DMS53 treated with DMSO at 0.1 percent for 48 hours (cell line): ENCODE results near the gene DELE1.
"Not testable (repeated sequence)": the region's sequence is repeated elsewhere in the genome, so short reads cannot be mapped to it uniquely, and the experiment has no call there.

Experiments
- DNase-seq: peaks from one replicate; lab custom pipeline; 2025; ENCODE audit not compliant: unreplicated experiment; lab: John Stamatoyannopoulos, UW

The DELE1 gene

DNA sequence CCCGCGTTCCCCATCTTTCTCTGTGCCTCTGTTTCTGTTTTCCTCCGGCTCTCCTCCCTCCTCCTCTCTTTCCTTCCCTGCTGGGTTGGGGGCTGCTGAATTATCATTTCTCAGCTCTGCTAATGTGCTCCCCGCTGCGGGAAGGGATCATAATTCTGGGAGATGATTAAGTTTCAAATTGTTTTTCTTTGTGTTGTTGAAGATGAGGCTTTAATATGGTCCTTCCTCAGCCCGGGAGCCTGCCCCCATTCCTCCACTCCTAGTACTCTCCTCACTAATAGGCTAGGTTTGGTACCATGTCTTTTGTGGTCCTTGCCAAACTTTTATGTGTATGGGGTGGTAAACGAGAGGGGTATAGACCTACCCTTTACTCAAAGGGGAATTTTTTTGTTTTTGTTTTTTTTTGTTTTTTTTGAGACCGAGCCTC, 39.8 kb upstream of the DELE1 start:
- DNase-seq = no peak

DNA sequence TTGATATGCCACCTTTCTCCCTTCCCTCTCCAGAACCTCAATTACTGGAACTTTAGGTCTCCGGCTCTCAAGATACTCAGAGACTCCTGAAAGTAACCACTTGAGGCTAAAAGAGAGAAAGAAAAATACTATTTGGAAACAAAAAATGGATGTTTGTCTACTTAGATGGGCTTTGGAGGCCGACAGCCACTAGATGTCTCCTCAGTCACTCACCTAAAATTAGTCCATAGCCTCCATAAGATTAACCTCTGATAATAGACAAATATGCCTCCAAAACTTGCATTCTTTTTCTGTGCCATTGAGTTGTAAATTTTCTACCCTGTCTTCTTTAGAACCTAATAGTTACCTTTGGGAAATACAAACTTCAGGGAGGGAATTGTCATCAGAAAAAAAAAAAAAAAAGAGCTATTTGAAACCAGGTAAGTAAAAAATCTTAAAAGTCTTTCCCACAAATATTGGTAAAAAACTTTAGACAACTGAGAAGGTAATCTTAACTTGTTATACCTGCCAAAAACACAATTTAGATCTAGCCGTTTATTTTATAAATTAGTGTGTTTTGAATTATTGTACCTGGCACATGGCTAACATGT, 34.3 kb upstream of the DELE1 start:
- no peak for DNase-seq

DNA sequence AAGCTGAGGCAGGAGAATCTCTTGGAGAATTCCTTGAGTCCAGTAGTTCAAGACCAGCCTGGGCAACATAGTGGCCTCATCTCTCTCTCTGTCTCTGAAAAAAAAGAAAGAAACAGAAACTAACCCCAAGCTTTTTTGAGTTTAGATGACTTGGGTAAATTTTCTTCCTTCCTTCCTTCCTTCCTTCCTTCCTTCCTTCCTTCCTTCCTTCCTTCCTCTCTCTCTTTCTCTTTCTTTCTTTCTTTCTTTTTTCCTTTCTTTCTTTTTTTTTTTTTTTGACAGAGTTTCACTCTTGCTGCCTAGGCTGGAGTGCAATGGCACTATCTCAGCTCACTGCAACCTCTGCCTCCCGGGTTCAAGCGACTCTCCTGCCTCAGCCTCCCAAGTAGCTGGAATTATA, 33.2 kb upstream of the DELE1 start:
- not testable (repeated sequence) for DNase-seq

DNA sequence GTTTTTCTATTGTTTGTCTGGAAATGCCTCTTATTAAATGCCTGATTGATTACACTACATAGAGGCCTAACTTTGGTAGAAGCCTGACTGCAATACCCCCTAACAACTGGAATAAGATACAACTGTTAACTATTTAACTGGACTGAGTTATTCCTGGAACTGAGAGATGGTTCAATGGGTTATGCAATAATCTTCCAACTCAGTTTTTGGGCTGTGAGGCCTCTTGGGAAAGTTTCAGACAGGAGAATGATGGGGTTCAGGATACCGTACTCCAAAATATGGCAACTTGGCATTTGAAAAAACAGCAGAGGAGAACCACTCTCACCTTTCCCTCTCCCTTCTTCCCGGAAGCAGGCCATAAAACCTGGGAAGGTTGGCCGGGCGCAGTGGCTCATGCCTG, 26.2 kb upstream of the DELE1 start:
- DNase-seq = no peak

DNA sequence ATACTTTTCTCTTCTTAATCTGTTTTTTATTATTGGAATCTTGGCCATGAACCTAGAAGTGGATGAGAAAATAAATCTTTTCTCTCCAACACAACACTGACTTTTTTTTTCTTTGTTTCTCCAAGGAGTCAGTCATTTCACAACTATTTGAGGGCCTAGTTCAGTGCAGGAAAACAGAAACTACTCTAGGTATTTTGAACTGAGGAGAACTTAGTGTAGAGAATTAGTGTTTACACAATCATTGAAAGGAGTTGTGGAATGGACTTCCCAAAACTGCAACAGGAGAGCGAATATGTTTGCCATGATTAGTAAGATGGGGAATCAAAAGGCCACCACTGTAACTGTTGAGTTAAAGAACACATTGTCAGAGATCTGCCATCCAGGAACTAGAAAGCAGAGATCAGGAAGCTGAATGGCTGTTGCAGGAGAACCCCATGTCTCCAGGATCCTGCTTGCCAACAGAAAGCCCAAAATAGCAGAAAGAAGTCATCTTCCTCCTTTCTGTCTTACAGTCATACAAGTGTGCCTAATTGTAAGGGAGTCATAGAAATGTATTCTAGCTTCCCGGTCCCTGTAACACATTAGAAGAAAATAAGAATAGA, 25.1 kb upstream of the DELE1 start:
- DNase-seq = no peak

DNA sequence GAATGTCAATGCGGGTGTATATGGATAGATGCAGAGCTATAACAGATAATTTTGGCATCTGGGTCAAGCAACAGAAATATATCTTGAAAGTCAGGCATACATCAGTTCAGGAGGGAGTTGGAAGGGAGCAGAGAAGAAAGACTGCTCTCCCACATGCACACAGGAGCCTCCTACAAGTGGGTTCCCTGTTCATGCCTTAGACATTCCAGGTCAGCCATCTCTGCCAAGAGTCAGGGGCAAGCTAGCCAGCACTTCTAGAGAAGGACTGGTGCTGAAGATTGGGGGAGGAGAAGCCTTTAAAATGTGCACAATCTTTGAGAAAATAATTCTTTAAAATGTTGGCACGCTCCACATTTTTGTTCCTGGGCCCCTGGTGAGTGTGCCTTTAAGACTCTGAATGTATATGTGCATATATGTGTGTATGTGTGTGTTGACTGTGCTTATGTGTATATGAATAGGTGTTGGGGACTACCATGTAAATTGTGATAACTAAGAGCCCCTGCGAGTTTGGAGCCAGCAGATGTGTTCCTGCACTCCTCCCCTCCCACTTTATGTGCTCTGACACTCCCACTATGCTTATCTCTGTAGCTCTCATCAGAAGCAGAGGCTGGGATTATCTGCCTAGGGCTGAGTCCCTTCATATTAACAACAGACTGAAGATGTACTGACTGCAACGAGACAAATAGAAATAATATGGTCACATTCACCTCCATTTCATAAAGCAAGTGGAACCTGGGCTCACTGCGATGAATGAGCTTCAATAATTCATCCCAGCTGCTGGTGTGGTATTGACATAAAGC, 21.5 kb upstream of the DELE1 start:
- no peak for DNase-seq

DNA sequence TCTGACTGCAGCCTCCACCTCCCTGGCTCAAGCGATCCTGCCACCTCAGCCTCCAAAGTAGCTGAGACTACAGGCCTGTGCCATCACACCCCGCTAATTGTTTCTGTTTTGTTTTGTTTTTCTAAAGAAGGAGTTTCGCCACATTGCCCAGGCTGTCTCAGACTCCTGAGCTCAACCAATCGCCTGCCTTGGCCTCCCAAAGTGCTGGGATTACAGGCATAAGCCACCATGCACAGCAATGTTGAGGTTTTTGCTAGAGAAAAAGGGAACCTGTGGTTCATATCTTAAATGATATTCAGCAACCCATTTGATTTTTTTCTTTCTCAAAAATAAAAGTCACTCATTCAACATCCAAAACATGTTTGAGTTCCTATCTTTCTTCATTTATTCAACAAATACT, 20.4 kb upstream of the DELE1 start:
- DNase-seq = no peak

DNA sequence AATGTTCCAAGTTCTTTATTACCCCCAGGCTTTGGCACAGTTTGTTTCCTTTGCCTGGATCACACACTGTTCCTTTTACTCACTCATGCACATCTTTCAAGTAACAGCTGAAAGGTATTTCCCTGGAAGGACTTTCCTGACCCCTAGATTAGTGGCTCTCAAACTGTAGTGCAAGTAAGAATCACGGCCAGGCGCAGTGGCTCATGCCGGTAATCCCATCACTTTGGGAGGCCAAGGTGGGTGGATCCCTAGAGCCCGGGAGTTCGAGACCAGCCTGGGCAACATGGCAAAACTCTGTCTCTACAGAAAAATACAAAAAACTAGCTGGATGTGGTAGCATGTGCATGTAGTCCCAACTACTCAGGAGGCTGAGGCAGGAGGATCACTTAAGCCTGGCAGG, 19.1 kb upstream of the DELE1 start:
- no peak for DNase-seq

DNA sequence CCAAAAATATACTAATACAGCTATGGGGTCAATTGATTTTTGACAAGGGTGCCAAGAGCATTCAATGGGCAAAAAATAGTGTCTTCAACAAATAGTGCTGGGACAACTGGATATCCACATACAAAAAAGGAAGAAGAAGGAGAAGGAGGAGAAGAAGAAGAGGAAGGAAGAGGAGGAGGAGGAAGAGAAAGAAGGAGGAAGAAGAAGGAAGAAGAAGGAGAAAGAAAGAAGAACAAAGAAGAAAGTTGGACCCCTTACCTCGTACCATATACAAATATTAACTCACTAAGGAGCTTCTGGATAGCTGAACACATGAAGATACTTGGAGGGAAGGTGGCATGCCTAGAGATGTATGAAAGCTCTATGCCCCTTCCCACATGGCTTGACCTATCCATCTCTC, 17.2 kb upstream of the DELE1 start:
- DNase-seq = no peak

DNA sequence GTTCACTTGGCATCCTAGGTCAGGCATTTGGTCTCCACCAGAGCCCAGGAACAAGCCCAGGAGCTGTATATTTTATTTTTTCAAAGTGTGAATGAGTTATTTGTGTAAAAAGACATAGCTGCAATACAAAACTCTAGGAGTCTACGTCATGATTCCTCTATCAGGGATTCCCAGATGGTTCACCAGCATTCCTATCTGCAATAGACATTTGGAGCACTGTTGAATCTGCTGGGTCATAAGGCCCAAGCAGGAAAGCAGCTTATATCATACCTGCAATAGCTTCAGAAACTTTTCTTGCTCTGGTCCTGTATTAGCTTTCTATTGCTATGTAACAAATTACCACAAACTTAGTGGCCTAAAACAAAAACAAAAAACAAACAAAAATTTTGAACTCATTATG, 16.7 kb upstream of the DELE1 start:
- no peak for DNase-seq

DNA sequence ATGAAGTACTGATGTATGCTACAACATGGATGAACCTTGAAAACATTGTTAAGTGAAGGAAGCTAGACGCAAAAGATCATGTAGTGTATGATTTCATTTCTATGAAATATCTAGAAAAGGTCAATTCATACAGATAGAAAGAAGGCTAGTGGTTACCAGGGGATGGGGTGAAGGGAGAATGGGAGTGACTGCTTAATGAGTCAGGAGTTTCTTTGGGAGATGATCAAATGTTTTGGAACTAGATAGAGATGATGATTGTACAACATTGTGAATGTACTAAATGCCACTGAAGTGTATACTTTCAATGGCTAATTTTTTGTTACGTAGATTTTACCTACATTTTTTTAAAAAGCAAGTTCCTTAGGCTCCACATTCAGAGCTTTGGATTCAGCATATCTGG, 14.9 kb upstream of the DELE1 start:
- DNase-seq = no peak

DNA sequence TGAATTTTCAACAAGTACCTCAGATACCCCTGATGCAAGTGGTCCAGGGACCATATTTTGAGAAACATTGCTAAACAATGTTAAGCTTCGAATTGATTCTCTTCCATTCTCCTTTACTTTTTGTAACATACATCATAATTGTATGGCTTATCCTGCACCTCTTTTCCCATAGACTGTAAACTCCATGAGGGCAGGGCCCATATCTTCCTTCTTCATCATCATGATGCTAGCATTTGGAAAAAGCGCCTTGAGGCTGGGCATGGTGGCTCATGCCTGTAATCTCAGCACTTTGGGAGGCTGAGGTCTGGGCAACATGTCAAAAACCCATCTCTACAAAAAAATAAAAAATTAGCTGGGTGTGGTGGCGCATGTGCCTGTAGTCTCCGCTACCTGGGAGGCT, 14.5 kb upstream of the DELE1 start:
- DNase-seq = no peak

DNA sequence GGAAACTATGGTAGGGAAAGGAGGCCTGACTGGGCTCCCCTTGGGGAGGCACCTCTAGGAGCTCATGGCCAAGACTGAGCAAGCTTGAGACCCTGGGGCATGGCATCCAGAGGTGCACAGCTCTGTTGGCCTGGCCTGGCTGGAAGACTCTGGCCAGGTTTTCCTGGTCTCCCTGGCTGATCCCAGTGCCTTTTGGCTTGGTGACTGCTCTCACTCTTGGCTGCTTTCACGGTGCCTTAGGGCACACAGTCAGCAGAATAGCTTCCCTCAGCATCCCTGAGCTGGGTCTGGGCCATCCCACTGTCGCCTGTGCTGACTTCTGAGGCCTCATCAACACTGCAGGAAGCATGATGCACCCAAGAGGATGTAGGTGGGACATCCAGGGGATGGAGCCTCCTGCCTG, 13.4 kb upstream of the DELE1 start:
- no peak for DNase-seq

DNA sequence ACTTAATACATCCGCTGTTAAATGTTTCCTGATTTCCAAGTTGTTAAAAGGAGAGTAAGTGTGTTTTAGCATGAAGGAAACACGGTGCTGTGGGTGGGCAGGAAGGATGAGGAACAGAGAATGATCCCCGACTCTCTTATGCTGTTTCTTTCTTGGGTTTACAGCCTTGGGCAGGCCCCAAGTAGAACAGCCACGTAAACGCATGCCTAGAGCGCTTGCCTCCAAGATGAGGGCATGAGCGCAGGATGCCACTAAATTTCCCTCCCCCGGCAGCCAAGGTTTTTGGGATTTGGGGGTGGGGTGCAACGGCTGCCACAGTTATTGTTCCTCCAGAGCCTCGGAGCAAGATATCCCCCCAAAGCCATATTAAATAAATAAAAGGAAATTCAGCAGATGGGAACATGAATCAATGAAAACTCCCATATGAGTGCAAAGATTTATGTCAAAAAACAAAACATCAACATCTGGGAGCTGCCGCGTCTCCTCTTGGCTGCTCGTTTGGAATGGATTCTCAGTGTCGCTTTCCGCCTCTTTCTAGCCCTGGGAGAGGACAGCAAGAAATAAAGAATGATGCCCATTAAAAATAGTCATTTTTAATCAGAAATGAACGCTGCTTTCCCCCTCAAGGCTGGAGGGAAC, 10.0 kb upstream of the DELE1 start:
- DNase-seq = no peak

DNA sequence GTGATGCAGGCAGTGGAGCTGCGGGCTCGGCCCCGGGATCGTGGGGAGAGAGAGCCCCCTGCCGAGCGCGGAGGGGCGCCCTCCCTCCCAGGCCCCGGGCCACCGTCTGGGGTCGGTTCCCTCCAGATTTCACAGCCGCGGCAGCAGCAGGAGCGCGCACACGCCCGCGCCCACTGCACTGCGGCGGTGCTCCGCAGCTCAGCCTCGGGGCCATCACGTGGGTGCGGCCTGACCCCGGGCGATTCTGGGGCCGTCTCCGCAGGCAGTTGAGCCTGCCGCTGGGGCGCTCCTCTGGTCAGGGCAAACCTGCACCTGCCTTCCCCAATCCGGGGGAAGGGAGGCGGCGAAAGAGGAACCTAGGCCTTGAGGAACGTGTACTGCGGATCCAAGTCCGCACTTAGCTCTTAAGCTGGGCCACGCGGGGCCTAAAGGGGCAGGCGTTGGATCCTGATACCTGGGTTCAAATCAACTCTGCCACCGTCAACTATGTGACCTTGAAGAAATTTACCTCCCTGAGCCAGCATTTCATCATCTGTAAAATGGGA, 9.4 kb upstream of the DELE1 start:
- peak; percentile 16 for DNase-seq

DNA sequence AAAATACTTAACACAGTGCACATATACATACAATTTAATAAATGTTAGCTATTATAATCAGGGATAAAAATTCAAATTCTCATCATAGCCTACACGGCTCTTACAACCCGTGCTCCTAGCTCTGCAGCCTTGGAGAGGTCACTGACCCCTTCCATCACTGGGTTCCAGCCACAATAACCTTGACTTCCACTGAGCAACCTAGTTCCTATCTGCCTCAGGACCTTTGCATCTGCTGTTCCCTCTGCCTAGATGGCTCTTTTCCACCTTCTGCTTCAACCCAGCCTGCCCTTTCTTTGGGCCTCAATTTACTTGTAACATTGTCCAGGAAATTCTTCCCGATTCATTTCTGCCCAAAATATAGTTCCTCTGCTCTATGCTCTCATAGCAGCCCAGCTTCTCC, 8.9 kb upstream of the DELE1 start:
- DNase-seq = no peak

DNA sequence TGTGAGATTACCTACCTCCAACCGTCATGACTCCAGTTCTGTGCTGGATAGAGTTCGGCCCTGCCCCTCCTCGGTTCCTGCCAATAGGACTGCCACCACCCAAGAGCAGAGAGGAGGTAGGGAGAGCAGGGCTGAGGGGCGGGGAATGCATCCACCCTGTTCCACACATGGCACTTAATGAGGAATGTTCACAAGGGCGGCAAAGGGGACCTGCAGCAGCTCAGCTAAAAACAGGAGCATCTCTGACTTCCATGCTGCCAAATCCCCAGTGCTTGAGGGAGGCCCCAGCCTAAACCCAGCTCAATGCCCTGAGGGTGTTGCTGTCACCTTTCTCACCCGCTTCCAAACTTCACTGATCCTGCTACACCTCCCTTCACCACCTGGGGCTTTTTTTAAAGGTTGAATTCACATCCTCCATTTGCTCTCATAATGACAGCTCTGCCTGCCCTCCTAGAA, 7.8 kb upstream of the DELE1 start:
- no peak for DNase-seq

DNA sequence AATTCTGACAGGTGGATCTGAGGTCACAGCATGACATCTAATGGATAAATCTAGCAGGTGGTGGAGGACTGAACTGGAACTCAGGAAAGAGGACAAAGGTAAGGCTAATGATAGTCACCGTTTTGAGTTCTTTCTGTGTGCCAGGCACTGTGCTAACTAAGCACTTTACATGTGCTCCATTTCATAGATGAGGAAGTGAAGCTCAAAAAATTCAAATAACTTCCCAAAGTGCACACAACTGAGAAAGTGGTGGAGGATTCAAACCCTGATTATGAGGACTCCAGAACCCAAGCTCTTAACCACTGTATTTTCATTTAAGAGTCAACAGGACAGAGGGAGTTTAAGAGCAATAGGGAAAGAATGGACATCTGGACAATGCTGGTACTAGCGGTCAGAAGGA, 7.1 kb upstream of the DELE1 start:
- no peak for DNase-seq

DNA sequence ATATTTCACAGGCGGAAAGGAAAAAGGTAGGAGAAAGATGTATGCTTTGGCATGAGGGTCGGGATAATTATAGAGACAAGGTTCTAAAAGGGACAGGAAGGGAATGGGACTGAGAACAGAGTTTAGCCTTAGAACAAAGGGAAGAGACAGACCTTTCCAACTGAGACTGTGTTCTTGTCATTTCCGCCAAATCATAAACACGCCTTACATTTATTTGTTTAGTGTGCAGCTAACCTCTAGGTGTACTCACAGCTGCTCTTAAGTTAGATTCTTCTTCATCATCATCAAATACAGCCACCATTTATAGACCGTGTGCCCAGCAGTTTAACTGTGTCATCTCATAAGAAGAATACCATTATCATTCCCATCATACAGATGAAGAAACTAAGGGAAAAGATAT, 5.9 kb upstream of the DELE1 start:
- DNase-seq = no peak

DNA sequence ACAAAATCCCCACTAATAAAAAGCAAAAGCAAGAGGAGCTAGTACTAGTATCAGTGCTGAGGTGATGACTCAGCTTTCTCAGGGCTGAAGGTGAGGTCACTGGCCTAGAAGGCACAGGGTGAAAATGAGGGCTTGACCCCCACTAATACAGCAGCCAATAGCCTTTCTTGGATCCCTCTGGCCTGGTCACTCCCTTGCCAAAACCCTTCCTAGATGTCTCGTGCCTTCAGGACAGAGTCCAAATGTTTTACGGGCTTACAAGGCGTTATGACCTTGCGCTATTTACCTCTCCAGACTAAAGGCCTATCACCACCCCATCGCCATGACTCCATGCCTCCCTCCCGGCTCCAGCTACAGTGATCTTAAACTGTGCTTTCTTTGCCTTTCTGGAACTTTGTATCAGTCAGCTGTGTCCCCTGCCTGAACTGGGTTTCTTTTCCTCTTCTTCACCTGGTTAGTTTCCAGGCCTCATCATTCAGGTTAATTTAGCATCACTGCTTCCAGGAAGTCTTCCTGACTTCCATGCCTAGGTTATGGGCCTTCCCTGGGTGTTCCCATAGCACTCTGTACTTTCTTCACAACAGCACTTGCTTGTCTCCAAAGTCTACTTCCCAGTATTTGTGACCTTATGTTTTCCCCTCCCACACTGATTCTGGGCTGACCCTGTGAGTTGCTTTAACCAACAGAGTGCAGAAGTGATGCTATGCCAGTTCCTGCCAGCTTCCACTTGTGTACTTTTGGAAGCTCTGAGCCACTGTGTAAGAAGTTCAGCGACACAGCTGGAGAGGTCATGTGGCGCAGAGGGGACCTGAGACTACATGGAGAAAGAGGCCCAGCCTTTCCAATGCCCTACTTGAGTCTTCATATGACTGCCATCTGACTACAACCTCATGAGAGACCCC, 4.2 kb upstream of the DELE1 start:
- no peak for DNase-seq

DNA sequence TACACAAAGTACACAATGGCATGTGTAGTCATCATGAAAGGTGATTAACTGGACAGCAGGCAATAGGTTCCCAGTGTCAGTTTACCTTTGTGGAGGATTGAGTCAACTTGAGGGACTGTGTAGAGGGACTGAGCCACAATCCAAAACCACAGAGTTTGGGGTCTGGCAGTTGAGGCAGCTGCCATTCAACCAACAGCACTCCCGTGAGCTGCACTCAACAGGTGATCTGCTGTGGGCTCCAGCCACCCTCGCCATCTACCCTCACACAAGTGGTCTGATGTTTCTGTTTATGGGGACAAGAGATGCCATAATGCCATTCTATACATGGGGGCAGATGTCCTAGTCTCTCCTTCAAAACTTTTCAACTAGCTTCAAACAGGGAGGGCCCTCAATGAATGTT, 2.9 kb upstream of the DELE1 start:
- DNase-seq = no peak
